GM10266 (cell line): Measurements from ENCODE around the gene PFKFB3.

Source experiments
- DNase-seq: peaks from one replicate; pipeline ENCODE4 v3.0.0; 2012; ENCODE audit errors: extremely low spot score
- CTCF ChIP-seq: IDR thresholded peaks from 2 replicates; pipeline ENCODE4 v1.5.1; 2012; ENCODE audit warnings: mild to moderate bottlenecking, low read depth; ENCODE audit not compliant: control insufficient read depth, insufficient read depth; ENCODE audit errors: missing control alignments

PFKFB3 gene

GRCh38 chr10:6215683-6216484 lies 13.2 kb downstream of the PFKFB3 start:
- no peak for TF ChIP-seq CTCF
- DNase-seq = no peak

- no peak for TF ChIP-seq CTCF
Measured at GRCh38 chr10:6216916-6217315, 14.2 kb downstream of the PFKFB3 start.

GRCh38 chr10:6217611-6218010 lies 14.9 kb downstream of the PFKFB3 start:
- DNase-seq = no peak

More at GRCh38 chr10:6216916-6217315, 14.2 kb downstream of the PFKFB3 start:
- DNase-seq = no peak

GRCh38 chr10:6218692-6219493 lies 16.2 kb downstream of the PFKFB3 start:
- no peak for DNase-seq
- no peak for TF ChIP-seq CTCF

More at GRCh38 chr10:6217611-6218010, 14.9 kb downstream of the PFKFB3 start:
- TF ChIP-seq CTCF = no peak

GRCh38 chr10:6219494-6219836 lies 16.7 kb downstream of the PFKFB3 start:
- DNase-seq = no peak
- TF ChIP-seq CTCF = no peak

GRCh38 chr10:6220418-6221191 lies 17.9 kb downstream of the PFKFB3 start:
- no peak for TF ChIP-seq CTCF
- no peak for DNase-seq
